Stimulated activated CD4-positive, alpha-beta T cell treated with anti-CD3 and anti-CD28 coated beads, TNF-alpha, amount 100 ng/mL, for 1 hour (primary cell): ENCODE results near the gene ITPKB.
A peak's percentile ranks its signal among the peaks of the same experiment; 100 is the strongest.
"Not testable (repeated sequence)": the region's sequence is repeated elsewhere in the genome, so short reads cannot be mapped to it uniquely, and the experiment has no call there.

Experiments used
- DNase-seq, 3 donors: peaks; one replicate each; pipeline ENCODE4 v3.0.0-alpha.2; 2020; ENCODE audit warnings: low read depth in 3 of 3, low spot score in 1 of 3

ITPKB gene

DNA sequence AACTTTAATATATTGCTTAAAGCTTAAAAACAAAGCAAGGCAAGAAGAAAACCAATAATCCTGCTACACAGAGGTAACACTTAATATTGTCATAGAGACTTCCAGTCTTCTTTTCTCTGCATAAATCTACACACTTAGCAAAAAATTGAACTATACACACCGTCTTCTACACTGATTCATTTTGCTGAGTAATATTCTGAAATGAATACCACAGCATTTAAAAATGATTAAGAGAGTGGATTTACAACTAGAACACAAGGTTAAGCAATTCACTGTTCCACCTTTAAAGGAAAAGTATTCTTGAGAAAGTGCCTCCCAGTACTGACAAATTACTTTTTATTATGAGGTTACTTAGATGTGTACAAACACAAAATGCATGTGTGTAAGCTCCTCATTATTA lies 22.2 kb upstream of the ITPKB start:
- DNase-seq: no peak

GRCh38 chr1:226754793-226755533 lies 15.9 kb upstream of the ITPKB start:
- DNase-seq: no peak

DNA sequence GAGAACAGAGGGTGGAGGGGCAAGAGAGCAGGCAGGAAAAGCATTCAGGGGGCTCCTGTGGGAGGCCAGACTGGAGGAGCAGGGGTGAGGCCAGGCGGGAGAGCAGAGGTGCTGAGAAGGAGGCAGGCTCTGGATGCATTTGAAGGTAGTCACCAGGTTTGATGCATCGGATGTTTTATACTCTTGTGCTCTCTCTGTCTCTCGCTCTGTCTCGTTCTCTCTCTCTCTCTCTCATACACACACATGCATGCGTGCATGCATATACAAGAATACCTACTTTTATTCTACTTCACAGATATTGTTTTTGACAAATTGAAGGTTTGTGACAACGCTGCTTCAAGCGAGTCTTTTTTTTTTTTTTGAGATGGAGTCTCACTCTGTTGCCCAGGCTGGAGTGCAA lies 15.0 kb upstream of the ITPKB start:
- DNase-seq: no peak

DNA sequence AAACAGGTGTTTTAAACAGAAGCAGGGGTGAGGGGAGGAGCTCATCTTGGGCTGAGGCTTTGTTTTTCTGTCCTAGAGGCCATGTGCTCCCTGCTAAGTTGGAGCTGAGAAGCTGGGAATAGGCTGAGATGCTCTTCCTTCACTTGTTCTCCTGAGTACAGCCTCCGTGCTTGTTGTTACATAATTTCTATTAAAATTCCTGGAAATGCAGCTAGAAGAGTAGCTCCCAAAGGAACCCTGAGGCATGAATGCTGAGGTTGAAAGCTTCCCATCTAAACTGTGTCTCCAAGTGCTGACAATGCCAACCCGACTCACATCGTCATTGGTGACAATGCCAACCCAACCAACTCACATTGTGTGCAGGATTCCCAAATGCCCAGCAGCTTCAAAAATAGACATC lies 12.6 kb upstream of the ITPKB start:
- no peak for DNase-seq

GRCh38 chr1:226751214-226751613 lies 12.1 kb upstream of the ITPKB start:
- DNase-seq: no peak

DNA sequence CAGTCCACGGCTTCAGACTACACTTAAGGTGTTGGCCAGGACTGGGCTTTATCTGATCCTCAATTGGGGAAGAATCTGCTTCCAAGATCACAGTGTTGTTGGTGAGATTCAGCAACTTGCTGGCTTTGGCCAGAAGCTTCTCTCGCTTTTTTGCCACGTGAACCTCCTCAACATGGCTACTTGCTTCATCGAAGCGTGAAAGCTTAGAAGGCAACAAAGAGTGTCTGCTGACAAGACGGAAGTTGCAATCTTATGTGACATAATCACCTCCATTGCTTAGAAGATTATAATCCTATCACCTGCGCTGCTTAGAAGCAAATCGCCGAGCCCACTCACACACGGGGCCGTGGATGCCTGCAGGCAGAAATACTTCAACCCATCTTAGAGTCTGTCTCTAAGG lies 10.4 kb upstream of the ITPKB start:
- DNase-seq: no peak

GRCh38 chr1:226748306-226748705 lies 9.2 kb upstream of the ITPKB start:
- DNase-seq: no peak

DNA sequence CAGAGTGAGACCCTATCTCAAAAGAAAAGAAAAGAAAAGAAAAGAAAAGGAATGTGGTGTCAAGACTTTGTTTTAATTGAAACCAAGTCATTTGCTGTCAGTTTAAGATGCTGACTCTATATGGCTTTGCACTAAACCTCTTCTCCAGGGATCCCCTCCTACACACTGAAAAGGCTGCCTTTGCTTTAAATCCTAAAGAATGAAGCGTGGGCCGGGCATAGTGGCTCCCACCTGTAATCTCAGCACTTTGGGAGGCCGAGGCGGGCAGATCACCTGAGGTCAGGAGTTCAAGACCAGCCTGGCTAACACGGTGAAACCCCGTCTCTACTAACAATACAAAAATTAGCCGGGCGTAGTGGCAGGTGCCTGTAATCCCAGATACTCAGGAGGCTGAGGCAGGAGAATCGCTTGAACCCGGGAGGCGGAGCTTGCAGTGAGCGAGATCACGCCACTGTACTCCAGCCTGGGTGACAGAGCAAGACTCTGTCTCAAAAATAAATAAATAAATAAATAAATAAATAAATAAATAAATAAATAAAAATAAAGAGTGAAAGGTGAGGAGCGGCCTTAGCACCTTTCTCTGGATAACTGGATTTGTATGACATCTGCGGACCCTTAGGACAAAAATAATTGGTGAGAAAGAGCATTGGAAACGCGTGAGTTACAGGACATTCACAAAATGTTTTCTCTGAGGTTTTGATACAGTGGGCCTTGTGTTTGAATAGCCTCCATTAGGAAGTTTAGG lies 8.6 kb upstream of the ITPKB start:
- DNase-seq: not testable (repeated sequence)

- DNase-seq: no peak
Observed at GRCh38 chr1:226743259-226743658, 4.2 kb upstream of the ITPKB start.

- no peak for DNase-seq
Observed at GRCh38 chr1:226741009-226741408, 1.9 kb upstream of the ITPKB start.

- DNase-seq: no peak
Observed at GRCh38 chr1:226739696-226740065, 599 bp upstream of the ITPKB start.

DNA sequence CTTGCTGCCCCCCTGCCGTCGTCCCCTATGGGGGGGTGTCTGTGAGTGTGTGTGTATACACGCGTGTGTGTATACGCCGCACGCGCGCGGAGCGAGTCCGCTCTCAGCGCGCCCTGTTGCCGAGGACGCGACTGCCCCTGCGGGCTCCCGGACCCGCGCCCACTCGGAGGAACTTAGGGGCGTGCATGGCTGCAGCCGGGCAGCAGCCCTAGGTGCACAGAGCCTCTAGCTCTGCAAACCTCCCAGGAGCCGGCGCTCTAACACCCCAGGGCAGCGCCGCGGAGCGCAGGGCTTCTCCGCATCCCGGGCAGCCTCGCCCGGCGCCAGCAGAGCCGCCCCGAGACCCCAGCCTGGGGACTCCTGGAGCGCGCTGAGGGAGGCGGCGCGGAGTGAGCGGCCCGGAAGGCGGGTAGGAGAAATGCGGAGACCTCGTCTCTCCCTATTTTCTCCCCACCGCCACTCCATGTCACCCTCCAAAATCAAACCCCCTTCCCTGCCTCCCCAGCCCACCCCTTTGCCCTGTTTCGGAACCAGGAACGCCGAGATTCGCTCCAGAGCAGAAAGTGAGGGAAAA lies 574 bp downstream of the ITPKB start:
- no peak for DNase-seq

- DNase-seq: peak in 2 of 3 donors; percentile 28 to 39
Observed at GRCh38 chr1:226737819-226738420, 1.2 kb downstream of the ITPKB start.

- peak in 1 of 3 donors; percentile 40 for DNase-seq
Observed at GRCh38 chr1:226736908-226737818, 1.9 kb downstream of the ITPKB start.

GRCh38 chr1:226736001-226736907 lies 2.8 kb downstream of the ITPKB start:
- DNase-seq: no peak

DNA sequence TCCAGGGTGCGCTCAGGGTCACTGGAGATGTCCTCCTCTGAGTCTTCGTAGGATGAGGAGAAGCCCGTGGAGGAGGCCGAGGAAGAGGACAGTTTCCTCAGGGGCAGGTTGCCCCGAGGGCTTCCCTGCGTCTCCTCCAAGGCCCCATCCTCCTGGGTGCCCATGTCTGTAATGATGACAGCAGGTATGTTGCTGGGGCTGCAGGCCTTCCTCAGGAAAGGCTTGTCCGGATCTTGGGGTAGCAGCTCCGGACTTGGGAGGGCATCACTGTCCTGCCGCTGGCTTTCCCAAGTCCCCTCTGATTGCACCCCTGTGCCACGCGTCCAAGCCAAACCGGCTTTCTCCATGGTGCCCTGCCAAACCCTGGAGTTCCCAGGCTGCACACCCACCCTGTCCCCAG lies 3.5 kb downstream of the ITPKB start:
- DNase-seq: no peak

DNA sequence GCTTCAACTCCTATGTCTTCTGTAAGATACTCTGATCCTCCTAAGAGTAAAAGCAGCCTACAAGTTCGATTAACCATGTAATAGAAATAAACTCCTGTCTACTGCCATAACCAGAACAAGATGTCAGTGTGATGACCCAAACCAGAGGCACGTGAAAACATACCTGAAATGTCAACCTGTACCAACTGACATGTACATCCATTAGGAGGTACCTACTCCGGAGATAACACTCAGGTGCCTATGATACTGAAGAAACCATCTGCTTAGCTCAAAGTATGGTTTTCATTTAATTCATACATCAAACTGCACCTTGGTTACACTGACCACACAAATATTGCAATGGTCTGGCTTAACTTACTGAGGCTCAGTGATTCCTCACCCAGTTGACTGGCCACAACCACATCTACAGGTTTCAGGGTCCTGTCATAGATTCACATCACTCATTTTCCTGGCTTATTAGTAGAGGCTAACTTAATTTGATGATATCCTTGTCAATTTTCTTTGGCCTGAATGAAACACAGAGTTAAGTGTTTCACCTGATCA lies 4.4 kb downstream of the ITPKB start:
- DNase-seq: no peak

DNA sequence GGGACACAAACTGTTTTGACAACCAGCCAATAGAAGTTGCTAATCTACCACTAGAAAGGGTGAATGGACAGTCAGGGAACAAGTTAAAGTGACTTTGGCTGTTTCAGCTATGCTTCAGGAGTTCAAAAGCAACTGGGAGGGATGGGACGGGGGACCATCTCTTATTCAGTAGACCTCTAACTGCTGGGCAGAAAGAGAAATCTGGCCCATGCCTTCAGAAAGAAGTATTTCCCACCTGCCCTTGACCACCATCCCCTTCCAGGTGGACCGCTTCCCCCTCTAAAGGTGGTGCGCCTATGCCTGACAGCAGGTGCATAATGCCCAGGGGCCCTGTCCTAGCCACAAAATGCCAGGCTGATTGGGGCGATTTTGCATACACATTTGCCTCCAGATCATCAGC lies 5.2 kb downstream of the ITPKB start:
- DNase-seq: no peak

GRCh38 chr1:226733304-226733703 lies 5.8 kb downstream of the ITPKB start:
- no peak for DNase-seq

DNA sequence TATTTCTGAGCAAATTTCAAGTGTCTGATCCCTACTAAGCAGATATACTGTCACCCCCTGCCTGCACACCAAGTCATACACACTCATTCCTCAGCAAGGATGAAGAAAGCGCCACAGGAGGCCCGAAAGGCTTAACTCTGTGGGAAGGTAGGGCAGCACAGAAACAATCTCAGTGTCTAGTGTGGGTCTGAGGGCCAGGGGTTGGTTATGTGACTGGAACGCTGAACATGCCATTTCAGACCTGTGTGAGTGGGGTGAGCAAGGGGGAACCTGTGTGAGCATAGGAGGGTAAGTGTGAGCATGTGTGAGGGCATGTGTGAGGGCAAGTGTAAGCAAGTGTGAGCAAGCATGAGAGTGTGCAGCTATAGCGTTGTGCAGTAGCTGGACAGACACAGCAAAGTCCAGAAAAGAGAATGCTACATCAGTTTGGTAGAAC lies 6.2 kb downstream of the ITPKB start:
- DNase-seq: no peak
